HG03280 (cell line): ENCODE results near the gene FCER1A.
"Not testable (repeated sequence)": the region's sequence is repeated elsewhere in the genome, so short reads cannot be mapped to it uniquely, and the experiment has no call there.

Experiments
- ATAC-seq: cut with Tn5 transposase; IDR thresholded peaks from one replicate; pipeline ENCODE4 v1.9.1; 2021; ENCODE audit warnings: mild to moderate bottlenecking, moderate library complexity; ENCODE audit not compliant: unreplicated experiment

FCER1A gene

DNA sequence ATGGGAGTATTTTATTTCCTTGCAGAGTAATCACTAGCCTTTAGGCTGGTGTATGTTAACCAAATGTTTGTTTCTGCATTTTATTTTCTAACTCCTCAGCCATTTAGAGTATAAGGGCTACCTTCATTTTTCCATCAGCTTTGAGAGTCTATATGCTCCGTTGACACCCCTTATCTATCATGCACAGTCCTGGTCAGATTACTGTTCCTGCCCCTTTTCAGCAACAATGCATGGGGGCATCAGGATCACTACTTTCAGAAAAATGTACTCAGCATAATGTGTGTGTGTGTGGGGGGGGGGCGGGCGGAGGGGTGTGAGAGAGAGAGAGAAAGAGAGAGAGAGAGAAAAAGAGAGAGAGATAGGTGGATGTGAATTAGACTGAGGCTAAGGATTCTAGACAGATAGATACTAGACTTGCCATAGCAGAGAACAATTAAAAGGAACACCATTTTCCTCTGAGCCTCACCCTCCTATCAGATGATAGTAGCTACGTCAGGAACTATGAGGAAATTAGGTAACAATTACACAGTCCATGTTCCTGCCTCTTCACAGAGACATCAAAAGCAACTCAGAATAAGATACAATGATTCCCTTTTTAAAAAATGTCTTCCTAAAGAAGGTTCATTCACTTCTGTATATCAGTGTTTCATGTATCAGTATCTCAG is 40.8 kb downstream of the FCER1A start:
- no peak for ATAC-seq

DNA sequence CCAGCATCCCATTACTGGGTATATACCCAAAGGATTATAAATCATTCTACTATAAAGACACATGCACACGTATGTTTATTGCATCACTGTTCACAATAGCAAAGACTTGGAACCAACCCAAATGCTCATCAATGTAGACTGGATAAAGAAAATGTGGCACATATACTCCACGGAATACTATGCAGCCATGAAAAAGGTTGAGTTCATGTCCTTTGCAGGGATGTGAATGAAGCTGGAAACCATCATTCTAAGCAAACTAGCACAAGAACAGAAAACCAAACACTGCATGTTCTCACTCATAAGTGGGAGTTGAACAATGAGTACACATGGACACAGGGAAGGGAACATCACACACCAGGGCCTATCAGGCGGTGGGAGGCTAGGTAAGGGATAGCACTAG is 47.2 kb downstream of the FCER1A start:
- not testable (repeated sequence) for ATAC-seq

DNA sequence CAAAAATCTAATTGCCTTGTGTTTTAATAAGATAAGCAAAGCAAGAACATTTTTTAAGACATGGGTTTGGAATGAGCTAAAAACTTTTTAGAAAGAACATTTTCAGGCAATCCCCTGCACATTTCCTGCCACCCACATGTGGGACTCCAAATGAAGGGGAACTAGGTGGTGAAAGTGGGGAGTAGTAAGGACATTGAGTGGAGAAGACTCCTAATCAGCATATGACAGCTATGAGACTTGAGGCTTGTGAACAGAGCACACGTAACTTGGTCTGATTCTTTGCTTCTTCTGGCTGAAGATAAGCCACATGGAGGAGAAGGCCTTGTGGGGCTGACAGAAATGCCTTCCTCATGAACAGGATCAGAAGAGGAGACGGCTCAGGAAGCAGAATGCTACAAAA is 50.3 kb downstream of the FCER1A start:
- no peak for ATAC-seq
